GF-D8 (cell line): ENCODE measurements around the gene MND1.

Experiments used
- DNase-seq: peaks from one replicate; lab custom pipeline; 2025; lab: John Stamatoyannopoulos, UW

Gene MND1

DNA sequence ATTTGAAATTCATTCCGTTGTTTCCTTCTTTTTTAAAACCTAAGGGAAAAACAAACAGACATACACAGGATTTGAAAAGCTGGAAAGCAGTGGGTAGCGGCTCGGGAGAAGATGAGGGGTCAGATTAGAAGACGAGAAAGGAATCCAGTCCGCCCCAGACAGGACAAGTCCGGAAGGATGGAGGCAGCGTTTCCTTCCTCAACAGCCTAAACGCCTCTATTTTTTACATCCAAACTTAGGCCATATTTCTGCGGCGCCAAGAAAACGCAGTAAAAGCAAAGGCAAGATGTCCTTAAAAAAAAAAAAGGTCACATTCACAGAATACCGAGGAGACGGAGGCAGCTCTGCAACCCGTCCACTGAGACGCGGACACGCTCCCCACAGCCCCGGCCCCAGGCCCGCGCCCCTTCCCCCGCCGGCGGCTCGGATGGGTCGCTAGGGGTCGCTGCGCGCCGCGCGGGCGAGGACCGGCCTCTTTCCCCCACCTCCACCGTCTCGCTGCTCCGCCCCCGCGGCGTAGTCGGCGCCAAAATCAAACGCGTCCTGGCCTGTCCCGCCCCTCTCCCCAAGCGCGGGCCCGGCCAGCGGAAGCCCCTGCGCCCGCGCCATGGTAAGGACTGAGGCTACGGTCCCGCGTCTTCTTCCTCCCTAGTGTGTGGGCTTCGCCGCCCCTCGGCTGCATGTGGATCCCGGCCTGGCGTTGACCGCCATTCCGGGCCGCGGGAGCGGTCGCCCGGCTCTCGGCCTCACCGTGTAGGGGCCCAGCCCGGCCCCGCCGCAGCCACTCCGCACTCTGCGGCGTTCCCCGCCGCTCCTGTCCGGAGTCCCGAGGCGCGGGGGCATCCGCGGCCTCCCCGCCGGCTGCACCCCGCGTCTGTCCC is at the start of gene MND1:
TSS of gene MND1 (plus strand) at position 558 of the 881 bp plus-strand sequence. CDS start at position 608, 50 bp downstream.
- peak; percentile 50 for DNase-seq

DNA sequence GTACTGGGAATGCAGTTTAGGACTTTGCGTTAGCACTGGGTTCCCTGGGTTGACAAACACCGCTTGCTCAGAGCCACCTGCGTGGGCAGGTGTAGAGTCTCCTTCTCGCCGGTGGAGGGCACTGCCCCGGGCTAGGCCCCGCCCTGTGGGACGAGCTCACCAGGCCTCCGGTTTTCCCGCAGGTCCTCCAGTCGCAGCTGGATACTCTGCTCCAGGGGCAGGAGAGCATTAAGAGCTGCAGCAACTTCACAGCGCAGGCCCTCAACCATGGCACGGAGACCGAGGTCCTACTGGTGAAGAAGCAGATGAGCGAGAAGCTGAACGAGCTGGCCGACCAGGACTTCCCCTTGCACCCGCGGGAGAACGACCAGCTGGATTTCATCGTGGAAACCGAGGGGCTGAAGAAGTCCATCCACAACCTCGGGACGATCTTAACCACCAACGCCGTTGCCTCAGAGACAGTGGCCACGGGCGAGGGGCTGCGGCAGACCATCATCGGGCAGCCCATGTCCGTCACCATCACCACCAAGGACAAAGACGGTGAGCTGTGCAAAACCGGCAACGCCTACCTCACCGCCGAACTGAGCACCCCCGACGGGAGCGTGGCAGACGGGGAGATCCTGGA is 49.2 kb upstream of the MND1 start:
- DNase-seq = no peak

- no peak for DNase-seq
Observed at GRCh38 chr4:153296040-153296823, 48.3 kb upstream of the MND1 start.

- DNase-seq = no peak
Observed at GRCh38 chr4:153297116-153297515, 47.4 kb upstream of the MND1 start.

DNA sequence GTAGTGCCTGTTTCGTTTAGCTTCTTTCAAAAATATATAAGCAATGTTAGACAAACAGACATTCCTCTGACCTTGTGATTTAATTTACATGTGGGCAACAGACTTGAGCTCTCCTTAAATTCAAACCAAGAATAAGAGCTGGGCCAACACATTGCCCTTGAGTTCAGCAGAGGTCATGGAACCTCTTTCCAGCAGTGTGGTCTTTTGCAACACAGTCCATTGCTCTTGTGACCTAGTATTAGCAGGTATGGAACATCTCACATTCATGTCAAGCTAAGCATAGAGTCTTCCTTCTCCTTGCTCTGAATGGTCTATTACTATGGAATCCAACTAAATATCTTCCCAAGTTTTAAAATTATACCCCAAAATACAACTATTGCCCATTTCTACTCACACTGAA is 33.7 kb upstream of the MND1 start:
- DNase-seq = no peak

DNA sequence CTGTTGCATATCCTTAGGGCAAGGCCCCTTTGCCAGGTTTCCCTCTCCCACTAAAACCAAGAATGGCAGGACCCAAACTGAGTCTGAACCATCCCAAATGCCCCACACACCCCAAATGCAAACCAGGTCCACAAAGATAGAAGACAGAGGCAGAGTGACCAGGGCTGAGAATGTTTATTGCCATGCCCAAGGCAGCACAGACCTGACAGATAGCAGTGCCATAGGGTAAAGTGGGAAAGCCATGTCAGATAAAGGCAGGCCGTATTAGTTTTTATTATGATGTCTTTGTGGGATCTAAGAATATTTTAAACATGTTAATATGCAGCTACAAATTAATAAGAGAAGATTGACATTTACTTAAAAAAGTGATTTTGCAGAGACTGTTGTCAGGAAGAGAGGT is 29.6 kb upstream of the MND1 start:
- no peak for DNase-seq

DNA sequence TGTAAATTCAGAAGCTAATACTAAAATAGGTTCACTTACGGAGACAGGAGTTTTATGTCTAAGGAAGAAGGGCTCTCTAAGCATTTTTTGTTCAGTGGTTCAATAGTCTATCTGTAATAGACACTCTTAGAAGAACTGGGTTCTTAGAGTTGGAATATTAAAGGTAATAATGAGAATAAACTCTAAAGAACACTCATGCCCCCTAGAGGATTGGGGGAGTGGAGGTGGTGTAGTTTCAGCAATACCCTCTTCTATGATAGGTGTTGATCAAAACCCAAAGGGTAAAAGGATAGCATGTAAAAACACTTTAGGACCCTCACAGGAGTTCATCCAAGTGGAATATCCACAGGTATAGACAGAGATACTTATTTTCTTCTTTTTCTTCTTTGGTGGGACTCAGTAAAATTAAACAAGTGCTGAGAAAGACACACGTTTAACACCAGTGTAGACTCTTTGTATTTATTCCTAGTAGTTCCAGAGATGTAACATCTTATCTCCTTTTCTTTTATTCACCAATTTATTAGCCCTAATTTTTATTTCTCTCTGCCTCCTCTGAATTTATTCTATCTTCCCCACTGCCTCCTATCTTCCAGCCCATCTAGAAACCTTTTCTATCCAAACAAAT is 25.7 kb upstream of the MND1 start:
- no peak for DNase-seq

DNA sequence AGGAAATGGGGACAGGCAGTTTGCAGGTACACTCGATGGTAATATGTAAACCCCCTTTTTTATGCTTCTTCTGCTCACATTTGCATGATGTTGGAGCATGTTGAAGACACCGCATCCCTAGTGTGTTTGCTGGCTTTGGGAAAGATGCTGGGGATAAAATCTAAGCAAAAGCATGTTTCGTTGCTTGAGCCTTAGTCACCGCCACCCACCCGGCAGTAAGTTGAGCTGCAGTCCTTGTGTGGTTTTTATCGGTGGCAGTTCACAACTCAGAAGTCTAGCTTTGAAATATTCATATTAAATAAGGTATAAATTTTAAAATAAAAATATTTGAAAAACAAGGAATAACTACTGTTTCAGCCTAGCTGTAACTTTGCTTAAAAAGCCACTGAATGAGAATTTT is 21.7 kb upstream of the MND1 start:
- no peak for DNase-seq

DNA sequence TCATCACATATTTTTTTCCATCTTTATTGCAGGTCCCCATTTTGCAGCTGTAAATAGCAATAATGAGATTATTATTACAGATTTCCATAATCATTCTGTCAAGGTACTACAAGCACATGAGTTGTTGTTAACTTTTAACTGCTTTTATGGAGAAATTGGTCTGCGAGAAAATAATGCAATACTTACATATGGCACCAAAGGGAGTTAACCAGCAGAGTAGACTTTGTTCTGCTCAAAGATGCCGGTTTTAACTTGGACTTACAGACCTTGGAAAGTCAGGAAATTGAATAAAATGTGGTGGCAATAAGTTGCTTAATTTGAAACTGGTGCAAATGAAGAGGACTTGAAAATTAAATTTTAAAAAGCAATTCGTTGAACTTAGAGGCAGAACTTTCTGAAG is 20.4 kb upstream of the MND1 start:
- DNase-seq = no peak

- no peak for DNase-seq
Observed at GRCh38 chr4:153325558-153325957, 18.9 kb upstream of the MND1 start.

DNA sequence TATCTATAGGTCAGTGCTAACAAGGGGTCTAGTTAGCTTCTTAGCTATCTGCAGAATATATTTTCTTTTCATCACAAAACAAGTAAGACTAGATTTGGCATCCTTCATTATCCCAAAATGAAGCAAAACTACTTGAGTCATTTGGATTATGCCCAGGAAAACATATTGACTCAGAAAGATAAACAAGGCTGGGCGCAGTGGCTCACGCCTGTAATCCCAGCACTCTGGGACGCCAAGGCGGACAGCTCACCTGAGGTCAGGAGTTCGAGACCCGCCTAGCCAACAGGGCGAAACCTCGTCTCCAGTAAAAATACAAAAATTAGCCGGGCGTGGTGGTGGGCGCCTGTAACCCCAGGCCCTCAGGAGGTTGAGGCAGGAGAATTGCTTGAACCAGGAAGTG is 18.0 kb upstream of the MND1 start:
- DNase-seq = no peak

DNA sequence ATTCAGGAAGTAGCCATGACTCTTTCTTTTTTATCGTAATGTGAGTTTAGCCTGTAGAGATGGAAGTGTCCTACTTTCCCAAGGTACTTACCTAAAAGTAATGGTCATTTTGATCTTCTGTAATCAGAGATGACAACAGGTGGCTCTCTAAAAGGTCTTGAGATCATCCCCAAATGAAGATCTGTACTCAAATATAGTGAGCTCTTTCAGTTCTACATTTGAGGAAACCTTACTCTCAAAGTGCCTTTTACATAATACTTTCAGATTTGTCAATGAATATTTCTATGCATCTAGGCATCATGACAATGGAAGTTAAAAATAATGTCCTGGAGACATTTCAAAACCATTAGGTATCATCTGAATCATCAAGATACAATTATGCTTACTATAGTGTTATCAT is 17.2 kb upstream of the MND1 start:
- DNase-seq = no peak

- no peak for DNase-seq
Observed at GRCh38 chr4:153332936-153333335, 11.6 kb upstream of the MND1 start.

GRCh38 chr4:153333874-153334273 is 10.6 kb upstream of the MND1 start:
- DNase-seq = no peak

DNA sequence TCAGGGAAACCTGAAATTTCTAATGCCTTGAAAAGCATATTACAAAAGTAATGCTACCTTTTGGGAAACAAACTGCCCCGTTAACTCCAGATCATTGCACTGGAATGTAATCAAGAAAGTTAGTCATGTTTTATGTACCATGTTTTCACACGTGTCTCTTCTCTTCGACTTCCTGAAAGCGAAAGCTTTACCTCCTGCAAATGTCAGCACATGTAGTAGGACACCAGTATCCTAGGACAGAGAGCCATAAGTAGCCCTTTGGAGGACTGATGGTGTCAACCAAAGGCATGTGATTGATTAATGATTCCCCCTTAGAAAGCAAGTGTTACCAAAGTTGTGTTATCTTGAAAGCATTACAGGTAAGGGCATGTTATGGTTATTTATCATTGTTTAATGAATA is 8.8 kb upstream of the MND1 start:
- DNase-seq = no peak

GRCh38 chr4:153337686-153338085 is 6.8 kb upstream of the MND1 start:
- no peak for DNase-seq

- peak; percentile 67 for DNase-seq
Observed at GRCh38 chr4:153341575-153342090, 2.9 kb upstream of the MND1 start.

DNA sequence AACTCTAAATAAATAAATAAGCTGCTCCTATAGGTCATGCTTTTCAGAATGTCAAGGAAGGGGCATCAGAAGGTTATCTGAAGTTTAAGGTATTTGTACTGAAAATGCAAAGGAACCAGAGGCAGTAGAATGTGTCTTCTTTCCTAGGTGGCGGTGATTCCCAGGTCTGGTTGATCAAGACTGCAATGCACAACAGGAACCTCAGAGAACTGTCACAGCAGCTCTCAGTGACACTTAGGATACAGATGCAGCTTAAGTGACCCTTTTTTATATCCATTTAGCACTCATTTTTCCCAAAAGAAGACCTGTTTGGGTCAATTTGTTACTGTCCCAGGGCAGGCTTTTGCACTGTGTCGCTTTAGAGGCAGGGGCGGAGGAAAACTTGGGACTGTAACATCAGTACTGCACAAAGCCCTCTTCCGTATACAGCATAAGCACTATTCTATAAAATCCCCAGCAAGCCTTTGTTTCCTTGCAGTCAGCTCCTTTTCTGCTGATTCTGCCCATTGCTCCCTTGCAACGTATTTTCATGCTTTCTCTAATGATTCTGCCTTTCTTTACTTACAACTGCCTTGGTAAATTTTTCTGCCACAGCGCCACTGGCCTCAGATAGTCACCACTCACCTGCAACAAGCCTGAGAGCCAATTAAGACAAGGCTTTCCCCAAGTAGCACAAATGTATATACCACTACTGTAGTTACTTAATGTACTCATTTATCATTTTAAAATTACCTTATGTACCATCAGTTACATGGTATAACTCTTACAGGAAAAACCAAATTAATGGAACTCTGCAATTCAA is 1.5 kb upstream of the MND1 start:
- no peak for DNase-seq

- peak; percentile 62 for DNase-seq
Observed at GRCh38 chr4:153345012-153345981, 809 bp downstream of the MND1 start.

DNA sequence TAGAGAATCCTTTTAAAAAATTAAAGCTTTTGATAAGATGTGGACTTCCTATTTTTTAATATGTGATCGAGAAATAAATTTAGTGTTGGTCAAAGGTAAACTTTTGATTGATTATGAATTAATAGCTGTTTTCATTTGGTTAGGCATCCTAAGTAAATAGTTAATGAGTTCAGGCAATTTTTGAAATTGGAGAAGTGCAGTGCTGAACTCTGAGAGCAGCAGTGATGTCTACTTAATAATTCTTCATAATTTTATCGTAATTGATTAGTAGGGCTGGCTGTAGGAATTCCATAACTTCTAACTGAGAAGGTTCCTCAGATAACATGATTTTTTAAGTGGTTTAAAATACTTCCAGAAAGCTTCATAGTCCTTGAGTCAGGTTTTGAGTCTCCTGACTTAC is 1.5 kb downstream of the MND1 start:
- no peak for DNase-seq
